ENCODE results near the gene MINDY4B. TPM values are rescaled to one million over a fixed set of nuclear protein-coding genes. Genes with fewer than 3 reads are reported as not detected.
A peak's percentile ranks its signal among the peaks of the same experiment; 100 is the strongest.

The MINDY4B gene
- polyA plus RNA-seq, 2 of the 4 experiments (the other 2 are of a cell fraction): not detected

- DNase-seq (ENCODE audit: low read depth in 1 of 2, low spot score in 1 of 2) (no peak), ATAC-seq (no peak), FAIRE-seq (no peak)
- POLR2A ChIA-PET: no interaction called here
- CTCF ChIA-PET: interaction anchor here (0.6 to 2.2 kb wide), 19 partner anchors 12 to 1432 kb away, joined by 3 to 14 read pairs (median 4); no protein-coding TSS in a partner anchor
- Histone ChIP-seq H3K27ac (no peak overlapping the region), H3K4me2 (peak overlapping the region; percentile 76; the same call in 1 of the 3 replicates), H3K4me3 (no peak overlapping the region), H3K9me3 (no peaks in the 10 kb centered on the region), H3K4me1 (no peaks in the 10 kb centered on the region)
- WGBS (ENCODE audit: missing lambda C conversion rate): 75% methylated on average over 7 of the region's 7 CpGs
- TF ChIP-seq SMC3 (IDR thresholded peaks at IDR 0.05) (no peak), TFCP2L1 (CRISPR knock-in tag; IDR thresholded peaks at IDR 0.05) (no peak), MAFK (IDR thresholded peaks at IDR 0.05; ENCODE audit: partially characterized antibody) (no peak), POLR2A (IDR thresholded peaks at IDR 0.05; ENCODE audit: low read length) (no peak), POLR2AphosphoS2 (conservative IDR thresholded peaks at IDR 0.05; ENCODE audit: low read length) (no peak), BHLHE40 (IDR thresholded peaks at IDR 0.05; ENCODE audit: low read depth, low read length) (no peak), HDAC2 (IDR thresholded peaks at IDR 0.05) (no peak), FOSL2 (IDR thresholded peaks at IDR 0.05) (no peak), FOSL2 (CRISPR knock-in tag; IDR thresholded peaks at IDR 0.05) (no peak), EP300 (IDR thresholded peaks at IDR 0.05) (no peak), RARB (CRISPR knock-in tag; IDR thresholded peaks at IDR 0.05) (no peak), CBX8 (IDR thresholded peaks at IDR 0.05) (no peak), NR3C1 (IDR thresholded peaks at IDR 0.05) (no peak), RNF2 (IDR thresholded peaks at IDR 0.05; ENCODE audit: borderline replicate concordance, low read depth) (no peak)
- TF ChIP-seq, protein P1, sequence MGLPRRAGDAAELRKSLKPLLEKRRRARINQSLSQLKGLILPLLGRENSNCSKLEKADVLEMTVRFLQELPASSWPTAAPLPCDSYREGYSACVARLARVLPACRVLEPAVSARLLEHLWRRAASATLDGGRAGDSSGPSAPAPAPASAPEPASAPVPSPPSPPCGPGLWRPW (IDR thresholded peaks at IDR 0.05): no peak
- TF ChIP-seq, protein P2, sequence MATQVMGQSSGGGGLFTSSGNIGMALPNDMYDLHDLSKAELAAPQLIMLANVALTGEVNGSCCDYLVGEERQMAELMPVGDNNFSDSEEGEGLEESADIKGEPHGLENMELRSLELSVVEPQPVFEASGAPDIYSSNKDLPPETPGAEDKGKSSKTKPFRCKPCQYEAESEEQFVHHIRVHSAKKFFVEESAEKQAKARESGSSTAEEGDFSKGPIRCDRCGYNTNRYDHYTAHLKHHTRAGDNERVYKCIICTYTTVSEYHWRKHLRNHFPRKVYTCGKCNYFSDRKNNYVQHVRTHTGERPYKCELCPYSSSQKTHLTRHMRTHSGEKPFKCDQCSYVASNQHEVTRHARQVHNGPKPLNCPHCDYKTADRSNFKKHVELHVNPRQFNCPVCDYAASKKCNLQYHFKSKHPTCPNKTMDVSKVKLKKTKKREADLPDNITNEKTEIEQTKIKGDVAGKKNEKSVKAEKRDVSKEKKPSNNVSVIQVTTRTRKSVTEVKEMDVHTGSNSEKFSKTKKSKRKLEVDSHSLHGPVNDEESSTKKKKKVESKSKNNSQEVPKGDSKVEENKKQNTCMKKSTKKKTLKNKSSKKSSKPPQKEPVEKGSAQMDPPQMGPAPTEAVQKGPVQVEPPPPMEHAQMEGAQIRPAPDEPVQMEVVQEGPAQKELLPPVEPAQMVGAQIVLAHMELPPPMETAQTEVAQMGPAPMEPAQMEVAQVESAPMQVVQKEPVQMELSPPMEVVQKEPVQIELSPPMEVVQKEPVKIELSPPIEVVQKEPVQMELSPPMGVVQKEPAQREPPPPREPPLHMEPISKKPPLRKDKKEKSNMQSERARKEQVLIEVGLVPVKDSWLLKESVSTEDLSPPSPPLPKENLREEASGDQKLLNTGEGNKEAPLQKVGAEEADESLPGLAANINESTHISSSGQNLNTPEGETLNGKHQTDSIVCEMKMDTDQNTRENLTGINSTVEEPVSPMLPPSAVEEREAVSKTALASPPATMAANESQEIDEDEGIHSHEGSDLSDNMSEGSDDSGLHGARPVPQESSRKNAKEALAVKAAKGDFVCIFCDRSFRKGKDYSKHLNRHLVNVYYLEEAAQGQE (IDR thresholded peaks at IDR 0.05): no peak
- TF ChIP-seq, protein P3, sequence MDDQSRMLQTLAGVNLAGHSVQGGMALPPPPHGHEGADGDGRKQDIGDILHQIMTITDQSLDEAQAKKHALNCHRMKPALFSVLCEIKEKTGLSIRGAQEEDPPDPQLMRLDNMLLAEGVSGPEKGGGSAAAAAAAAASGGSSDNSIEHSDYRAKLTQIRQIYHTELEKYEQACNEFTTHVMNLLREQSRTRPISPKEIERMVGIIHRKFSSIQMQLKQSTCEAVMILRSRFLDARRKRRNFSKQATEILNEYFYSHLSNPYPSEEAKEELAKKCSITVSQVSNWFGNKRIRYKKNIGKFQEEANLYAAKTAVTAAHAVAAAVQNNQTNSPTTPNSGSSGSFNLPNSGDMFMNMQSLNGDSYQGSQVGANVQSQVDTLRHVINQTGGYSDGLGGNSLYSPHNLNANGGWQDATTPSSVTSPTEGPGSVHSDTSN (IDR thresholded peaks at IDR 0.05): no peak
Measured at GRCh38 chr3:150926328-150926727, 21.1 kb upstream of the MINDY4B start.

- H3K9me3 ChIP-seq: no peaks in the 10 kb centered on the region
- DNase-seq (ENCODE audit: low read depth in 1 of 2, low spot score in 1 of 2) (peak; percentile 49 to 66), FAIRE-seq (no peak), ATAC-seq (peak; percentile 86 to 95)
- 21% methylated on average over 12 of the region's 14 CpGs for WGBS (ENCODE audit: missing lambda C conversion rate)
- no peaks in the 10 kb centered on the region for H3K4me1 ChIP-seq
- POLR2A ChIA-PET: no interaction called here
- peak overlapping the region; percentile 76 for H3K4me2 ChIP-seq
- no peak overlapping the region for H3K27ac ChIP-seq
- TF ChIP-seq SMC3 (IDR thresholded peaks at IDR 0.05): peak; percentile 71
- TF ChIP-seq ZNF302 (CRISPR knock-in tag; IDR thresholded peaks at IDR 0.05): no peak
- peak; percentile 97 for TF ChIP-seq CBX8 (IDR thresholded peaks at IDR 0.05)
- TF ChIP-seq CTCF (IDR thresholded peaks at IDR 0.05): peak; percentile 66
- peak; percentile 70 to 77 for TF ChIP-seq RAD21 (conservative IDR thresholded peaks at IDR 0.05 in 1 of 2, IDR thresholded peaks at IDR 0.05 in 1 of 2)
- no peak for TF ChIP-seq JUN (IDR thresholded peaks at IDR 0.05)
- TF ChIP-seq RNF2 (IDR thresholded peaks at IDR 0.05; ENCODE audit: borderline replicate concordance, low read depth): peak; percentile 93
- CTCF ChIA-PET: interaction anchor here (0.6 to 2.2 kb wide), 20 partner anchors 9 to 1431 kb away, joined by 3 to 14 read pairs (median 4); no protein-coding TSS in a partner anchor
- no peak overlapping the region for H3K4me3 ChIP-seq
Measured at GRCh38 chr3:150925751-150926201, 20.5 kb upstream of the MINDY4B start.
